Lower leg skin (tissue), 4 donors: ENCODE data around the gene SPOCK1. TPM values are rescaled to one million over a fixed set of nuclear protein-coding genes. Genes with fewer than 3 reads are reported as not detected.

ENCODE experiments used
- DNase-seq, 2 donors: peaks; one replicate each; pipeline ENCODE4 v3.0.0-alpha.2; 2019; ENCODE audit warnings: low spot score in 2 of 2
- H3K4me3 ChIP-seq: fragments of 200-600 bp; sonication (generic); 2 replicates; pipeline ENCODE4 v1.5.1; 2017; ENCODE audit warnings: mild to moderate bottlenecking, low read depth; ENCODE audit not compliant: poor library complexity, severe bottlenecking
- CTCF ChIP-seq, 3 donors: fragments of 450-650 bp; IDR thresholded peaks; one replicate each; pipeline ENCODE4 v1.5.1; 2016; ENCODE audit warnings: antibody characterized with exemption in 3 of 3, mild to moderate bottlenecking in 3 of 3, moderate library complexity in 2 of 3
- POLR2A ChIP-seq, 2 donors: fragments of 450-650 bp; IDR thresholded peaks; one replicate each; pipeline ENCODE4 v1.6.1; 2016 to 2017; ENCODE audit warnings: antibody characterized with exemption in 2 of 2, mild to moderate bottlenecking in 1 of 2, moderate library complexity in 1 of 2
- WGBS, 2 donors: methylation state at CpG; one replicate each; pipeline ENCODE4 v1.1.5; 2018; 5-methylcytosine and 5-hydroxymethylcytosine counted together
- intact Hi-C: fragments of 100-400 bp; cut with DNase I; formaldehyde crosslinking; loops from one replicate; pipeline ENCODE4 v1.15.0; 2023; ENCODE audit warnings: low total_unique reads
- total RNA-seq, 4 donors: library from RNA; depleted of rRNA; stranded (reverse); fragments of >200 nt; gene quantifications; one replicate each; pipeline ENCODE4 v1.1.0, GENCODE V29; 2016

SPOCK1 gene
- total RNA-seq, 4 donors from 2014 or later = 7.9 to 21.5 (median 11.7) TPM

GRCh38 chr5:137400571-137400970 lies 98.6 kb downstream of the SPOCK1 start:
- 78 to 87% methylated on average over 5 of the region's 5 CpGs for WGBS, 2 donors
- intact Hi-C loops = no loop called here
- H3K4me3 ChIP-seq = no peak overlapping the region
- DNase-seq = no peak
- TF ChIP-seq CTCF (IDR thresholded peaks at IDR 0.05) (no peak), POLR2A (IDR thresholded peaks at IDR 0.05) (no peak)

- WGBS, 2 donors = 78 to 93% methylated on average over 3 of the region's 3 CpGs
- intact Hi-C loops = no loop called here
- no peak for DNase-seq
- no peak for TF ChIP-seq POLR2A (IDR thresholded peaks at IDR 0.05)
- no peak for TF ChIP-seq CTCF (IDR thresholded peaks at IDR 0.05)
- H3K4me3 ChIP-seq = no peak overlapping the region
These were observed 99.2 kb downstream of the SPOCK1 start for GRCh38 chr5:137399911-137400310.

GRCh38 chr5:137398751-137399150 lies 100.4 kb downstream of the SPOCK1 start:
- 84 to 87% methylated on average over 3 of the region's 3 CpGs for WGBS, 2 donors

GRCh38 chr5:137398154-137398553 lies 101.0 kb downstream of the SPOCK1 start:
- TF ChIP-seq CTCF (IDR thresholded peaks at IDR 0.05) = no peak
- TF ChIP-seq POLR2A (IDR thresholded peaks at IDR 0.05) = no peak
- H3K4me3 ChIP-seq = no peak overlapping the region
- intact Hi-C loops = no loop called here
- 70 to 82% methylated on average over 2 of the region's 2 CpGs for WGBS, 2 donors
- no peak for DNase-seq

More at GRCh38 chr5:137398751-137399150, 100.4 kb downstream of the SPOCK1 start:
- no peak for DNase-seq
- TF ChIP-seq POLR2A (IDR thresholded peaks at IDR 0.05) (no peak), CTCF (IDR thresholded peaks at IDR 0.05) (no peak)
- H3K4me3 ChIP-seq = no peak overlapping the region
- intact Hi-C loops = no loop called here

GRCh38 chr5:137395011-137395755 lies 103.9 kb downstream of the SPOCK1 start:
- no peak overlapping the region for H3K4me3 ChIP-seq
- intact Hi-C loops = no loop called here
- peak in 1 of 2 donors; percentile 28 for DNase-seq
- WGBS, 2 donors = 62 to 67% methylated on average over 4 of the region's 4 CpGs
- TF ChIP-seq POLR2A (IDR thresholded peaks at IDR 0.05) = no peak
- TF ChIP-seq CTCF (IDR thresholded peaks at IDR 0.05) = no peak

GRCh38 chr5:137394380-137394779 lies 104.7 kb downstream of the SPOCK1 start:
- 92% methylated on average over 1 of the region's 1 CpG for WGBS, 2 donors
- no peak overlapping the region for H3K4me3 ChIP-seq
- DNase-seq = no peak
- TF ChIP-seq POLR2A (IDR thresholded peaks at IDR 0.05) (no peak), CTCF (IDR thresholded peaks at IDR 0.05) (no peak)
- intact Hi-C loops = no loop called here
